Mesenchymal stem cell (in vitro differentiated cells and primary cell): Measurements from ENCODE around the gene DUX4. TPM values are rescaled to one million over a fixed set of nuclear protein-coding genes. Genes with fewer than 3 reads are reported as not detected.
"Not testable (repeated sequence)": the region's sequence is repeated elsewhere in the genome, so short reads cannot be mapped to it uniquely, and the experiment has no call there.

Source experiments
- DNase-seq: peaks from one replicate; pipeline ENCODE4 v3.0.0-alpha.2; 2013
- H2AFZ ChIP-seq: one replicate; pipeline ENCODE4 v1.6.1; 2013; ENCODE audit warnings: low read depth, mild to moderate bottlenecking, control low read depth, inconsistent platforms, low read length, moderate library complexity
- H2AK5ac ChIP-seq: 2 replicates; pipeline ENCODE4 v1.6.1; 2013; ENCODE audit warnings: low read length, moderate library complexity, mild to moderate bottlenecking, inconsistent platforms; ENCODE audit not compliant: severe bottlenecking
- H2BK120ac ChIP-seq: one replicate; pipeline ENCODE4 v1.6.1; 2013; ENCODE audit warnings: low read depth, mild to moderate bottlenecking, inconsistent platforms, low read length, moderate library complexity
- H2BK12ac ChIP-seq, 2 experiments: one replicate each; pipeline ENCODE4 v1.6.1; 2013; ENCODE audit warnings: inconsistent platforms in 2 of 2, low read length in 2 of 2, mild to moderate bottlenecking in 2 of 2, moderate library complexity in 2 of 2, control low read depth in 1 of 2
- H2BK15ac ChIP-seq: one replicate; pipeline ENCODE4 v1.6.1; 2013; ENCODE audit warnings: mild to moderate bottlenecking, low read depth, inconsistent platforms; ENCODE audit not compliant: poor library complexity, severe bottlenecking
- H2BK5ac ChIP-seq: 2 replicates; pipeline ENCODE4 v1.6.1; 2013; ENCODE audit warnings: low read depth, mild to moderate bottlenecking, low read length, control low read depth, inconsistent platforms; ENCODE audit not compliant: poor library complexity, severe bottlenecking
- H3K14ac ChIP-seq, 2 experiments: one replicate each; pipeline ENCODE4 v1.6.1; 2013; ENCODE audit warnings: inconsistent platforms in 2 of 2, low read length in 2 of 2, control low read depth in 1 of 2, mild to moderate bottlenecking in 1 of 2, moderate library complexity in 1 of 2
- H3K18ac ChIP-seq, 2 experiments: one replicate each; pipeline ENCODE4 v1.6.1; 2013; ENCODE audit warnings: inconsistent platforms in 2 of 2, low read length in 2 of 2, control low read depth in 1 of 2, low read depth in 1 of 2, mild to moderate bottlenecking in 1 of 2
- H3K23ac ChIP-seq, 2 experiments: one replicate each; pipeline ENCODE4 v1.6.1; 2013; ENCODE audit warnings: inconsistent platforms in 2 of 2, low read length in 2 of 2, mild to moderate bottlenecking in 2 of 2, moderate library complexity in 2 of 2, control low read depth in 1 of 2
- H3K27ac ChIP-seq: 2 replicates; pipeline ENCODE4 v1.5.1; 2013; ENCODE audit warnings: mild to moderate bottlenecking, moderate library complexity, low read length, control low read depth, inconsistent platforms; ENCODE audit not compliant: poor library complexity, severe bottlenecking
- H3K27me3 ChIP-seq, 2 experiments: 2 replicates each; pipeline versions ENCODE4 v1.6.1 to v1.7.0; 2013; ENCODE audit warnings: low read length in 2 of 2, mild to moderate bottlenecking in 2 of 2, moderate library complexity in 2 of 2, control low read depth in 1 of 2, inconsistent platforms in 1 of 2; ENCODE audit not compliant: control insufficient read depth in 1 of 2, insufficient read depth in 1 of 2
- H3K36me3 ChIP-seq, 2 experiments: 2 replicates each; pipeline versions ENCODE4 v1.6.1 to v1.7.0; 2013; ENCODE audit warnings: low read length in 2 of 2, control low read depth in 1 of 2, inconsistent platforms in 1 of 2, low read depth in 1 of 2, mild to moderate bottlenecking in 1 of 2; ENCODE audit not compliant: insufficient read depth in 2 of 2, control insufficient read depth in 1 of 2
- H3K4ac ChIP-seq, 2 experiments: one replicate each; pipeline ENCODE4 v1.6.1; 2013; ENCODE audit warnings: inconsistent platforms in 2 of 2, low read length in 2 of 2, mild to moderate bottlenecking in 2 of 2, moderate library complexity in 2 of 2, control low read depth in 1 of 2, low read depth in 1 of 2
- H3K4me1 ChIP-seq: 2 replicates; pipeline ENCODE4 v1.6.1; 2013; ENCODE audit warnings: low read depth, low read length, control low read depth; ENCODE audit not compliant: control insufficient read depth, insufficient read depth
- H3K4me2 ChIP-seq: 2 replicates; pipeline ENCODE4 v1.6.1; 2013; ENCODE audit warnings: low read length, mild to moderate bottlenecking, inconsistent platforms; ENCODE audit not compliant: poor library complexity, severe bottlenecking
- H3K4me3 ChIP-seq, 2 experiments: 2 replicates each; pipeline versions ENCODE4 v1.5.1 to v1.7.0; 2013; ENCODE audit warnings: low read length in 2 of 2, mild to moderate bottlenecking in 2 of 2, control low read depth in 1 of 2, low read depth in 1 of 2; ENCODE audit not compliant: insufficient read depth in 1 of 2
- H3K79me1 ChIP-seq: replicated peaks from 2 replicates; pipeline ENCODE4 v1.6.1; 2013; ENCODE audit warnings: mild to moderate bottlenecking, control low read depth, low read length, inconsistent platforms; ENCODE audit not compliant: poor library complexity, severe bottlenecking
- H3K9ac ChIP-seq: 2 replicates; pipeline ENCODE4 v1.7.0; 2013; ENCODE audit warnings: mild to moderate bottlenecking, low read length, moderate library complexity
- H3K9me3 ChIP-seq: 2 replicates; pipeline ENCODE4 v1.7.0; 2013; ENCODE audit warnings: mild to moderate bottlenecking, low read length; ENCODE audit not compliant: control insufficient read depth
- H4K8ac ChIP-seq: one replicate; pipeline ENCODE4 v1.6.1; 2013; ENCODE audit warnings: inconsistent platforms, mild to moderate bottlenecking, low read length, moderate library complexity
- H4K91ac ChIP-seq: one replicate; pipeline ENCODE4 v1.6.1; 2013; ENCODE audit warnings: mild to moderate bottlenecking, low read length, inconsistent platforms
- WGBS: methylation state at CpG from one replicate; pipeline ENCODE4 v1.1.7; 2013; ENCODE audit warnings: mixed read lengths; 5-methylcytosine and 5-hydroxymethylcytosine counted together
- polyA plus RNA-seq, 2 experiments: library from polyadenylated mRNA; stranded (reverse); fragments of 200-250 nt; gene quantifications; one replicate each; pipeline ENCODE4 v1.2.3, GENCODE V29; 2013

The DUX4 gene
- polyA plus RNA-seq (2013, experiment 1 of 2) = not detected
- polyA plus RNA-seq (2013, experiment 2 of 2) = not detected

DNA sequence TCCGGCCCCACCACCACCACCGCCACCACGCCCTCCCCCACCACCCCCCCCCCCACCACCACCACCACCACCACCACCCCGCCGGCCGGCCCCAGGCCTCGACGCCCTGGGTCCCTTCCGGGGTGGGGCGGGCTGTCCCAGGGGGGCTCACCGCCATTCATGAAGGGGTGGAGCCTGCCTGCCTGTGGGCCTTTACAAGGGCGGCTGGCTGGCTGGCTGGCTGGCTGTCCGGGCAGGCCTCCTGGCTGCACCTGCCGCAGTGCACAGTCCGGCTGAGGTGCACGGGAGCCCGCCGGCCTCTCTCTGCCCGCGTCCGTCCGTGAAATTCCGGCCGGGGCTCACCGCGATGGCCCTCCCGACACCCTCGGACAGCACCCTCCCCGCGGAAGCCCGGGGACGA is at the start of gene DUX4:
Gene DUX4 (plus strand): TSS at position 347 of the 400 bp plus-strand sequence. CDS start 0 bp downstream, at position 347.
- not testable (repeated sequence) for H4K91ac ChIP-seq, H2AFZ ChIP-seq, H3K14ac ChIP-seq, H3K4me2 ChIP-seq, H2BK12ac ChIP-seq, H3K23ac ChIP-seq, DNase-seq, H2AK5ac ChIP-seq, H3K4me3 ChIP-seq, H3K18ac ChIP-seq, H3K4me1 ChIP-seq, H3K4ac ChIP-seq, H2BK120ac ChIP-seq, H2BK15ac ChIP-seq, H3K9me3 ChIP-seq, H3K79me1 ChIP-seq, H4K8ac ChIP-seq, H3K27ac ChIP-seq, H3K36me3 ChIP-seq, H3K27me3 ChIP-seq, H2BK5ac ChIP-seq, H3K9ac ChIP-seq
- no CpG with 5 or more reads among the region's 32 CpGs for WGBS

DNA sequence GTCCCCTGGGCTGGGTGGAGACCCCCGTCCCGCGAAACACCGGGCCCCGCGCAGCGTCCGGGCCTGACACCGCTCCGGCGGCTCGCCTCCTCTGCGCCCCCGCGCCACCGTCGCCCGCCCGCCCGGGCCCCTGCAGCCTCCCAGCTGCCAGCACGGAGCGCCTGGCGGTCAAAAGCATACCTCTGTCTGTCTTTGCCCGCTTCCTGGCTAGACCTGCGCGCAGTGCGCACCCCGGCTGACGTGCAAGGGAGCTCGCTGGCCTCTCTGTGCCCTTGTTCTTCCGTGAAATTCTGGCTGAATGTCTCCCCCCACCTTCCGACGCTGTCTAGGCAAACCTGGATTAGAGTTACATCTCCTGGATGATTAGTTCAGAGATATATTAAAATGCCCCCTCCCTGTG is 1.9 kb downstream of the DUX4 start:
- H3K27ac ChIP-seq, H3K14ac ChIP-seq, H2BK15ac ChIP-seq, H3K27me3 ChIP-seq, H3K9ac ChIP-seq, H2BK120ac ChIP-seq, H4K91ac ChIP-seq, H2BK12ac ChIP-seq, H3K79me1 ChIP-seq, H4K8ac ChIP-seq, H3K4me1 ChIP-seq, H2BK5ac ChIP-seq, H3K23ac ChIP-seq, H2AK5ac ChIP-seq, H2AFZ ChIP-seq, H3K36me3 ChIP-seq, DNase-seq, H3K4me2 ChIP-seq, H3K18ac ChIP-seq, H3K9me3 ChIP-seq, H3K4ac ChIP-seq, H3K4me3 ChIP-seq: not testable (repeated sequence)
- 92% methylated on average over 20 of the region's 33 CpGs for WGBS

DNA sequence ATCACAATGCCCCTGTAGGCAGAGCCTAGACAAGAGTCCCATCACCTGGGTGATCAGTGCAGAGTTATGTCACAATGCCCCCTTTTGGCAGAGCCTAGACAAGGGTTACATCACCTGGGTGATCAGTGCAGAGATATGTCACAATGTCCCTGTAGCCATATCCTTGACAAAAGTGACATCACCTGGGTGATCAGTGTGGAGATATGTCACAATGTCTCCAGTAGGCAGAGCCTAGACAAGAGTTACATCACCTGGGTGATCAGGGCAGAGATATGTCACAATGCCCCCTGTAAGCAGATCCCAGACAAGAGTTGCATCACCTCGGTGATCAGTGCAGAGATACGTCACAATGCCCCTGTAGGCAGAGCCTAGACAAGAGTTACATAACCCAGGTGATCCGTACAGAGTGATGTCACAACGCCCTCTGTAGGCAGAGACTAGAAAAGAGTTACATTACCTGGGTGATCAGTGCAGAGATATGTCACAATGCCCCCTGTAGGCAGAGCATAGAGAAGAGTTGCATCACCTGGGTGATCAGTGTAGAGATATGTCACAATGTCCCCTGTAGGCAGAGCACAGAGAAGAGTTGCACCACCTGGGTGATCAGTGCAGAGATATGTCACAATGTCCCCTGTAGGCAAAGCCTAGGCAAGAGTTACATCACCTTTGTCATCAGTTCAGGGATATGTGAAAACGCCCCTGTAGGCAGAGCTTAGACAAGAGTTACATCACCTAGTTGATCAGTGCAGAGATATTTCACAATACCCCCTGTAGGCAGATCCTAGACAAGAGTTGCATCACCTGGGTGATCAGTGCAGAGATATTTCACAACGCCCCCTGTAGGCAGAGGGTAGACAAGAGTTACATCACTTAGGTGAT is 4.4 kb downstream of the DUX4 start:
- H3K4me3 ChIP-seq, H3K14ac ChIP-seq, H4K91ac ChIP-seq, H3K27ac ChIP-seq, H3K23ac ChIP-seq, DNase-seq, H2BK15ac ChIP-seq, H2BK120ac ChIP-seq, H4K8ac ChIP-seq, H3K36me3 ChIP-seq, H2BK12ac ChIP-seq, H3K27me3 ChIP-seq, H3K4ac ChIP-seq, H3K9ac ChIP-seq, H3K4me1 ChIP-seq, H2AK5ac ChIP-seq, H3K18ac ChIP-seq, H2AFZ ChIP-seq, H3K79me1 ChIP-seq, H2BK5ac ChIP-seq, H3K4me2 ChIP-seq, H3K9me3 ChIP-seq: not testable (repeated sequence)
- 57% methylated on average over 4 of the region's 6 CpGs for WGBS

- not testable (repeated sequence) for H3K4me3 ChIP-seq, H3K9me3 ChIP-seq, H2BK12ac ChIP-seq, H3K23ac ChIP-seq, H3K4me2 ChIP-seq, H3K18ac ChIP-seq, H2BK120ac ChIP-seq, DNase-seq, H3K27ac ChIP-seq, H3K27me3 ChIP-seq, H2BK5ac ChIP-seq, H3K14ac ChIP-seq, H3K4me1 ChIP-seq, H4K8ac ChIP-seq, H2AFZ ChIP-seq, H3K36me3 ChIP-seq, H3K4ac ChIP-seq, H2BK15ac ChIP-seq, H4K91ac ChIP-seq, H3K79me1 ChIP-seq, H2AK5ac ChIP-seq, H3K9ac ChIP-seq
- no CpG with 5 or more reads among the region's 4 CpGs for WGBS
Observed at GRCh38 chr4:190178606-190178990, 5.0 kb downstream of the DUX4 start.
